PC-3 (cell line): ENCODE measurements around the gene SETMAR. TPM values are rescaled to one million over a fixed set of nuclear protein-coding genes. Genes with fewer than 3 reads are reported as not detected.
A peak's percentile ranks its signal among the peaks of the same experiment; 100 is the strongest.

Source experiments
- ATAC-seq: fragments of 200-7000 bp; cut with Tn5 transposase; 2 replicates; pipeline ENCODE4 v1.9.1; 2020; ENCODE audit warnings: mild to moderate bottlenecking, moderate library complexity
- BruUV-seq: library from RNA; stranded (reverse); fragments of 400-500 nt; replicated peaks from 2 replicates; lab custom pipeline; 2021; lab: Mats Ljungman, UMichigan
- CTCF ChIA-PET: fragments of 300-600 bp; sonication (Branson Sonifier 250); formaldehyde crosslinking; loops from one replicate; lab custom pipeline; 2022; ENCODE audit warnings: antibody characterized with exemption; lab: Charles Lee
- POLR2A ChIA-PET: fragments of 300-600 bp; sonication (Branson Sonifier 250); formaldehyde crosslinking; loops from one replicate; lab custom pipeline; 2022; ENCODE audit warnings: antibody characterized with exemption; ENCODE audit not compliant: unreplicated experiment; lab: Charles Lee
- DNase-seq: peaks from one replicate; pipeline ENCODE4 v3.0.0-alpha.2; 2015
- H2AFZ ChIP-seq: fragments of 300-600 bp; sonication (generic); 2 replicates; pipeline ENCODE4 v1.6.0; 2016; ENCODE audit warnings: antibody characterized with exemption, low read length
- H3F3A ChIP-seq: fragments of 300-600 bp; sonication (generic); one replicate; pipeline ENCODE4 v1.6.0; 2017; ENCODE audit warnings: antibody characterized with exemption, low read length, control low read depth, mild to moderate bottlenecking; ENCODE audit not compliant: unreplicated experiment
- H3K27ac ChIP-seq: fragments of 300-600 bp; sonication (generic); 2 replicates; pipeline ENCODE4 v1.5.1; 2016; ENCODE audit warnings: mild to moderate bottlenecking, low read length
- H3K27me3 ChIP-seq: fragments of 300-600 bp; sonication (generic); 2 replicates; pipeline ENCODE4 v1.6.1; 2016; ENCODE audit warnings: low read length, mixed read lengths
- H3K36me3 ChIP-seq: fragments of 300-600 bp; sonication (generic); 2 replicates; pipeline ENCODE4 v1.6.1; 2016; ENCODE audit warnings: low read depth, mixed run types, low read length, mixed read lengths
- H3K4me1 ChIP-seq: fragments of 300-600 bp; sonication (generic); 2 replicates; pipeline ENCODE4 v1.5.1; 2016; ENCODE audit warnings: low read length; ENCODE audit not compliant: insufficient read depth
- H3K4me2 ChIP-seq: fragments of 300-600 bp; sonication (generic); 2 replicates; pipeline ENCODE4 v1.6.0; 2016; ENCODE audit warnings: low read length
- H3K4me3 ChIP-seq: fragments of 300-600 bp; sonication (generic); 2 replicates; pipeline ENCODE4 v1.5.1; 2016; ENCODE audit warnings: mild to moderate bottlenecking, low read length, mixed read lengths
- H3K79me2 ChIP-seq: fragments of 300-600 bp; sonication (generic); 2 replicates; pipeline ENCODE4 v1.6.1; 2017; ENCODE audit warnings: low read length, mixed read lengths
- H3K9ac ChIP-seq: fragments of 300-600 bp; sonication (generic); 2 replicates; pipeline ENCODE4 v1.6.0; 2016; ENCODE audit warnings: mild to moderate bottlenecking, low read length
- H3K9me2 ChIP-seq: fragments of 300-600 bp; sonication (generic); replicated peaks from 2 replicates; pipeline ENCODE4 v1.6.1; 2016; ENCODE audit warnings: mixed run types, low read length, mixed read lengths
- H3K9me3 ChIP-seq: fragments of 300-600 bp; sonication (generic); 2 replicates; pipeline ENCODE4 v1.6.1; 2016; ENCODE audit warnings: low read length, mixed read lengths
- H4K20me1 ChIP-seq: fragments of 300-600 bp; sonication (generic); 2 replicates; pipeline ENCODE4 v1.6.1; 2016; ENCODE audit warnings: low read length, mixed read lengths
- EZH2 ChIP-seq: fragments of 300-600 bp; sonication (generic); IDR thresholded peaks from one replicate; pipeline ENCODE4 v1.6.1; 2017; ENCODE audit warnings: antibody characterized with exemption, mild to moderate bottlenecking, low read length; ENCODE audit not compliant: unreplicated experiment
- EZH2phosphoT487 ChIP-seq: fragments of 300-600 bp; sonication (generic); IDR thresholded peaks from 2 replicates; pipeline ENCODE4 v1.6.1; 2018; ENCODE audit warnings: mild to moderate bottlenecking, antibody characterized with exemption, low read length, borderline replicate concordance
- intact Hi-C: fragments of 100-400 bp; cut with micrococcal nuclease; formaldehyde crosslinking; loops from 2 replicates; pipeline ENCODE4 v1.9.0; 2023
- total RNA-seq: library from RNA; depleted of rRNA; stranded (reverse); fragments of >200 nt; gene quantifications from 2 replicates; pipeline ENCODE4 v1.2.3, GENCODE V29; 2014
- TF ChIP-seq, protein P1 (sequence below): fragments of 300-600 bp; sonication (generic); conservative IDR thresholded peaks from 2 replicates; pipeline ENCODE4 v1.5.1; 2017; ENCODE audit warnings: antibody characterized with exemption, low read depth, mild to moderate bottlenecking, low read length

The SETMAR gene
- total RNA-seq, 1 experiment from 2014 or later, result 17.5 TPM

DNA sequence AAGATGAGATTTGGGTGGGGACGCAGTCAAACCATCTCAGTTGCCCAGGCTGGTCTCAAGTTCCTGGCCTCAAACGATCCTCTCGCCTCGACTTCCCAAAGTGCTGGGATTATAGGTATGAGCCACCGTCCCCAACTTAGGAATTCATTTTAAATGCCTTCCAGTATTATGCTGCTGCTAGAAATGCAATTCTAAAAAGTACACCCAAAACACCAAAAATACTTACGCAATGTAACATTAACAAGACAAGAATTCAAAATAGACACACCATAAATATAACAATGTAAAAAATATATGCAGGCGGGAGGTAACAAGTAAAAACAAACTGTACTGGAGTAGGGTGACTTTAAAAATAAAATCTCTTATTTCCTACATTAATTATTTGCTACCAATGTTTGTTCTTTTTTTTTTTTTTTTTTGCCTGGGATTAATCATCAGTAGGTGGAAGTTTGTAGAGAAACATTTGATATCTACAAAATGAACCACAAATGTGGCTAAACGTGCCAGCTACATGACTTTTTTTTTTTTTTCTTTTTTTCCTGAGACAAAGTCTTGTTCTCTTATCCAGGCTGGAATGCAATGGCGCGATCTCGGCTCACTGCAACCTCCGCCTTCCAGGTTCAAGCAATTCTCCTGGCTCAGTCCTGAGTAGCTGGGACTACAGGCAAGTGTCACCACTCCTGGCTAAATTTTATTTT lies 56.8 kb downstream of the SETMAR start:
- ChIA-PET CTCF (interaction anchor here (0.7 to 1.0 kb wide), 2 partner anchors 54 to 113 kb away, joined by 3 to 11 read pairs; no protein-coding TSS in a partner anchor), POLR2A (no interaction called here)
- Histone ChIP-seq H3K4me2 (no peak overlapping the region), H3K9ac (no peak overlapping the region), H3K9me2 (no peaks in the 10 kb centered on the region), H4K20me1 (no peaks in the 10 kb centered on the region), H3K4me3 (no peak overlapping the region), H3K27me3 (no peaks in the 10 kb centered on the region), H2AFZ (no peak overlapping the region), H3K36me3 (no peaks in the 10 kb centered on the region), H3K9me3 (no peaks in the 10 kb centered on the region), H3K27ac (no peak overlapping the region), H3F3A (no peaks in the 10 kb centered on the region), H3K4me1 (no peaks in the 10 kb centered on the region), H3K79me2 (no peaks in the 10 kb centered on the region)
- no TSS peak for BruUV-seq
- DNase-seq, result no peak
- no peak for ATAC-seq
- intact Hi-C loops, result loop anchor here (2.0 kb wide), 1 partner anchor 57 kb away; no protein-coding TSS in a partner anchor
- TF ChIP-seq EZH2 (no peak), EZH2phosphoT487 (no peak)
- TF ChIP-seq, protein P1, sequence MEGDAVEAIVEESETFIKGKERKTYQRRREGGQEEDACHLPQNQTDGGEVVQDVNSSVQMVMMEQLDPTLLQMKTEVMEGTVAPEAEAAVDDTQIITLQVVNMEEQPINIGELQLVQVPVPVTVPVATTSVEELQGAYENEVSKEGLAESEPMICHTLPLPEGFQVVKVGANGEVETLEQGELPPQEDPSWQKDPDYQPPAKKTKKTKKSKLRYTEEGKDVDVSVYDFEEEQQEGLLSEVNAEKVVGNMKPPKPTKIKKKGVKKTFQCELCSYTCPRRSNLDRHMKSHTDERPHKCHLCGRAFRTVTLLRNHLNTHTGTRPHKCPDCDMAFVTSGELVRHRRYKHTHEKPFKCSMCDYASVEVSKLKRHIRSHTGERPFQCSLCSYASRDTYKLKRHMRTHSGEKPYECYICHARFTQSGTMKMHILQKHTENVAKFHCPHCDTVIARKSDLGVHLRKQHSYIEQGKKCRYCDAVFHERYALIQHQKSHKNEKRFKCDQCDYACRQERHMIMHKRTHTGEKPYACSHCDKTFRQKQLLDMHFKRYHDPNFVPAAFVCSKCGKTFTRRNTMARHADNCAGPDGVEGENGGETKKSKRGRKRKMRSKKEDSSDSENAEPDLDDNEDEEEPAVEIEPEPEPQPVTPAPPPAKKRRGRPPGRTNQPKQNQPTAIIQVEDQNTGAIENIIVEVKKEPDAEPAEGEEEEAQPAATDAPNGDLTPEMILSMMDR, result no peak

DNA sequence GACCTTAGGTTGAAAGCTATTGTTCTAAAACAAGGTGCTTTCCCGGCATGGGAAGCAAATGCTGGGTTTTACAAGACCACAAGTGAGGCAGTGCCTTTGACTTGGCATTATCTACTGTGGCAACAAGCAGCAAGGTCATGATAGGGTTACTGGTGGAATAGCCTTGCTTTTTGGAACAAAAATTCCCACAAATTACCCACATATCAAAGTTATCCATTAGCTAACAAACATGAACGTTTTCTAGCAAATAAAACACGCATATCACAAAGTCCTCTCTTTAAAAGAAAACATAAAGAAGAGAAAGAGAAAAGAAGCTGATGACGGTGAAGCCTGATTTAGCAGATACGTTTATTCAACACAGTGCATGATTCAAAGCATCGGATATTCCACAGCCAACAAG lies 57.6 kb downstream of the SETMAR start:
- H3K27ac ChIP-seq, result no peak overlapping the region
- CTCF ChIA-PET, result interaction anchor here (0.7 kb wide), 1 partner anchor 112 kb away, joined by 3 read pairs; no protein-coding TSS in a partner anchor
- intact Hi-C loops, result loop anchor here (2.0 kb wide), 1 partner anchor 56 kb away; no protein-coding TSS in a partner anchor
- BruUV-seq, result no TSS peak
- no peaks in the 10 kb centered on the region for H3K79me2 ChIP-seq
- DNase-seq, result no peak
- no peak overlapping the region for H3K4me2 ChIP-seq
- H3K4me3 ChIP-seq, result no peak overlapping the region
- H3K27me3 ChIP-seq, result no peaks in the 10 kb centered on the region
- no peaks in the 10 kb centered on the region for H3F3A ChIP-seq
- POLR2A ChIA-PET, result no interaction called here
- ATAC-seq, result peak; percentile 20; the same call in 1 of the 2 replicates
- no peaks in the 10 kb centered on the region for H3K4me1 ChIP-seq
- H4K20me1 ChIP-seq, result no peaks in the 10 kb centered on the region
- H3K9ac ChIP-seq, result no peak overlapping the region
- H3K9me3 ChIP-seq, result no peaks in the 10 kb centered on the region
- H3K36me3 ChIP-seq, result no peaks in the 10 kb centered on the region
- H2AFZ ChIP-seq, result no peak overlapping the region
- TF ChIP-seq, protein P1, result no peak
- TF ChIP-seq EZH2, result no peak
- TF ChIP-seq EZH2phosphoT487, result no peak
- no peaks in the 10 kb centered on the region for H3K9me2 ChIP-seq

DNA sequence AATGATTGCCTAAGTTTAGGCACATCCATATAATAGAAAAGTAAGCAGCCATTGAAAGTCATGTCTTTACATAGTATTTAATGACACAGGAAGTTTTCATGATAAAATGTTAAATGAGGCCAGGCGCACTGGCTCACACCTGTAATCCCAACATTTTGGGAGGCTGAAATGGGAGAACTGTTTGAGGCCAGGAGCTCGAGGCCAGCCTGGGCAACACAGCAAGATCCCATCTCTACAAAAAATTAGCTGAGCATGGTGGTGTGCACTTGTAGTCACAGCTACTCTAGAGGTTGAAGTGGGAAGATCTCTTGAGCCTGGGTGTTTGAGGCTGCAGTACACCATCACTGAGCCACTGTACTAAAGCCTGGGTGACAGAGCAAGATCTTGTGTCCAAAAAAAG lies 59.4 kb downstream of the SETMAR start:
- BruUV-seq, result no TSS peak
- Histone ChIP-seq H4K20me1 (no peaks in the 10 kb centered on the region), H3K9me2 (no peaks in the 10 kb centered on the region), H3F3A (no peaks in the 10 kb centered on the region), H3K9me3 (no peaks in the 10 kb centered on the region), H3K9ac (no peak overlapping the region), H2AFZ (no peak overlapping the region), H3K4me3 (no peak overlapping the region), H3K79me2 (no peaks in the 10 kb centered on the region), H3K4me1 (no peaks in the 10 kb centered on the region), H3K36me3 (no peaks in the 10 kb centered on the region), H3K27me3 (no peaks in the 10 kb centered on the region), H3K27ac (no peak overlapping the region), H3K4me2 (no peak overlapping the region)
- ChIA-PET CTCF (no interaction called here), POLR2A (no interaction called here)
- intact Hi-C loops, result no loop called here
- DNase-seq (no peak), ATAC-seq (no peak)
- no peak for TF ChIP-seq EZH2
- TF ChIP-seq, protein P1, result no peak
- TF ChIP-seq EZH2phosphoT487, result no peak
